ENCODE results near the gene PTOV1. TPM values are rescaled to one million over a fixed set of nuclear protein-coding genes. Genes with fewer than 3 reads are reported as not detected.

Gene PTOV1
- total RNA-seq, 2 experiments from 2014 or later, result 105 to 124 TPM

- no peaks in the 10 kb centered on the region for H3K9me3 ChIP-seq (ENCODE audit: low read length)
- H2AFZ ChIP-seq (ENCODE audit: low read length), result peak overlapping the region; percentile 70
- intact Hi-C loops (cut with micrococcal nuclease; ENCODE audit: unreplicated experiment), result loop anchor here (1.0 to 2.0 kb wide), 2 partner anchors 27 to 75 kb away; no protein-coding TSS in a partner anchor
- peaks cover 32% of the 10 kb centered on the region for H3K4me1 ChIP-seq (ENCODE audit: insufficient read depth, low read length, poor library complexity, severe bottlenecking)
- no TSS peak for BruUV-seq (replicated peaks)
- H3K4me2 ChIP-seq (ENCODE audit: low read length), result peak overlapping the region; percentile 94
- H4K20me1 ChIP-seq (ENCODE audit: insufficient read depth, low read length), result peaks cover 20% of the 10 kb centered on the region
- no peaks in the 10 kb centered on the region for H3K9me2 ChIP-seq (ENCODE audit: insufficient read depth, low read length)
- ChIA-PET CTCF (ENCODE audit: unreplicated experiment) (no interaction called here), POLR2A (interaction anchor here (0.5 to 2.0 kb wide), 3 partner anchors 15 to 37 kb away, joined by 3 to 8 read pairs (median 3); partner anchors contain the start of genes FUZ and MED25)
- peak overlapping the region; percentile 88 for H3K4me3 ChIP-seq (ENCODE audit: low read depth, low read length, poor library complexity, severe bottlenecking)
- H3K36me3 ChIP-seq (ENCODE audit: insufficient read depth, low read length), result peaks cover 14% of the 10 kb centered on the region; the same call in 1 of the 2 replicates
- TF ChIP-seq EZH2phosphoT487 (IDR thresholded peaks at IDR 0.05; ENCODE audit: borderline replicate concordance, low read depth, low read length) (no peak), CTCF (conservative IDR thresholded peaks at IDR 0.05; ENCODE audit: low read length) (no peak)
- H3K27ac ChIP-seq (ENCODE audit: low read depth, low read length, poor library complexity, severe bottlenecking), result no peak overlapping the region
- H3K79me2 ChIP-seq (ENCODE audit: insufficient read depth, low read depth, low read length), result peaks cover 24% of the 10 kb centered on the region
- no peak for DNase-seq (ENCODE audit: low spot score)
These were observed 1.3 kb upstream of the PTOV1 start for GRCh38 chr19:49849433-49850220.

DNA sequence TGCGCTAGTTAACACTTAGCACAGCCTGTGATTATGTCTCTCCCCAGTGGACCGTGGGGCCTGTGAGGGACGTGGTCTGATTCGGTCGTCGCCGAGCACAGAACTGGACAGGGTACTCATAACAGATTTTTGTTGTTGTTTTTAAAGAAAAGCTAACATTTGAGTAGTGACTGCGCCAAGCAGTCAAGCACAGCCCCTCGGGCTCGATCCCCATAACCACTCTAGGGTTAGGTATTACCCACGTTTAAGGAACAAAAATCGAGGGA is 805 bp upstream of the PTOV1 start:
- Histone ChIP-seq H3K9me3 (ENCODE audit: low read length) (no peaks in the 10 kb centered on the region), H3K79me2 (ENCODE audit: insufficient read depth, low read depth, low read length) (peaks cover 24% of the 10 kb centered on the region), H3K36me3 (ENCODE audit: insufficient read depth, low read length) (peaks cover 18% of the 10 kb centered on the region; the same call in 1 of the 2 replicates), H3K4me3 (ENCODE audit: low read depth, low read length, poor library complexity, severe bottlenecking) (peak overlapping the region; percentile 88), H3K4me2 (ENCODE audit: low read length) (peak overlapping the region; percentile 94), H3K4me1 (ENCODE audit: insufficient read depth, low read length, poor library complexity, severe bottlenecking) (peaks cover 28% of the 10 kb centered on the region), H3K27ac (ENCODE audit: low read depth, low read length, poor library complexity, severe bottlenecking) (peak overlapping the region; percentile 87), H2AFZ (ENCODE audit: low read length) (peak overlapping the region; percentile 70), H3K9me2 (ENCODE audit: insufficient read depth, low read length) (no peaks in the 10 kb centered on the region), H4K20me1 (ENCODE audit: insufficient read depth, low read length) (peaks cover 20% of the 10 kb centered on the region)
- no peak for DNase-seq (ENCODE audit: low spot score)
- ChIA-PET POLR2A (interaction anchor here (0.5 to 2.0 kb wide), 4 partner anchors 15 to 37 kb away, joined by 3 to 8 read pairs (median 3); partner anchors contain the start of genes FUZ and MED25), CTCF (ENCODE audit: unreplicated experiment) (no interaction called here)
- intact Hi-C loops (cut with micrococcal nuclease; ENCODE audit: unreplicated experiment), result loop anchor here (1.0 to 2.0 kb wide), 2 partner anchors 27 to 74 kb away; no protein-coding TSS in a partner anchor
- TF ChIP-seq EZH2phosphoT487 (IDR thresholded peaks at IDR 0.05; ENCODE audit: borderline replicate concordance, low read depth, low read length), result no peak
- TF ChIP-seq CTCF (conservative IDR thresholded peaks at IDR 0.05; ENCODE audit: low read length), result no peak
- BruUV-seq (replicated peaks), result no TSS peak
